ENCODE results near the gene PRM1. TPM values are rescaled to one million over a fixed set of nuclear protein-coding genes. Genes with fewer than 3 reads are reported as not detected.
"Not testable (repeated sequence)": the region's sequence is repeated elsewhere in the genome, so short reads cannot be mapped to it uniquely, and the experiment has no call there.

The PRM1 gene
- total RNA-seq, 2 donors from 2014 or later = not detected

- TF ChIP-seq CTCF (IDR thresholded peaks at IDR 0.05) = no peak
- Histone ChIP-seq H3K9ac (ENCODE audit: low read depth in 2 of 2, low read length in 2 of 2) (no peak overlapping the region), H3K9me3 (no peaks in the 10 kb centered on the region), H3K4me1 (no peaks in the 10 kb centered on the region), H3K4me3 (no peak overlapping the region), H3K27me3 (no peaks in the 10 kb centered on the region), H3K36me3 (no peaks in the 10 kb centered on the region), H3K27ac (no peak overlapping the region)
- intact Hi-C loops (cut with DNase I) = no loop called here
- no peak for DNase-seq
Measured at GRCh38 chr16:11290102-11290893, 9.2 kb upstream of the PRM1 start.

GRCh38 chr16:11289696-11290095 is 8.6 kb upstream of the PRM1 start:
- DNase-seq; H3K9me3 ChIP-seq; H3K27ac ChIP-seq; H3K9ac ChIP-seq (ENCODE audit: low read depth in 2 of 2, low read length in 2 of 2); H3K4me3 ChIP-seq; H3K27me3 ChIP-seq; intact Hi-C loops (cut with DNase I); H3K4me1 ChIP-seq; H3K36me3 ChIP-seq: not testable (repeated sequence)

GRCh38 chr16:11289202-11289601 is 8.1 kb upstream of the PRM1 start:
- intact Hi-C loops (cut with DNase I) = no loop called here

GRCh38 chr16:11285842-11286241 is 4.7 kb upstream of the PRM1 start:
- Histone ChIP-seq H3K4me3 (no peak overlapping the region), H3K9me3 (no peaks in the 10 kb centered on the region), H3K36me3 (no peaks in the 10 kb centered on the region), H3K9ac (ENCODE audit: low read depth in 2 of 2, low read length in 2 of 2) (no peak overlapping the region), H3K27me3 (no peaks in the 10 kb centered on the region), H3K27ac (no peak overlapping the region), H3K4me1 (no peaks in the 10 kb centered on the region)
- DNase-seq = no peak
- intact Hi-C loops (cut with DNase I) = no loop called here
- TF ChIP-seq CTCF (IDR thresholded peaks at IDR 0.05) = no peak

More at GRCh38 chr16:11289202-11289601, 8.1 kb upstream of the PRM1 start:
- no peak overlapping the region for H3K9ac ChIP-seq (ENCODE audit: low read depth in 2 of 2, low read length in 2 of 2)
- H3K4me3 ChIP-seq = no peak overlapping the region
- H3K27me3 ChIP-seq = no peaks in the 10 kb centered on the region
- no peak for TF ChIP-seq CTCF (IDR thresholded peaks at IDR 0.05)
- no peak for DNase-seq
- H3K27ac ChIP-seq = no peak overlapping the region
- H3K36me3 ChIP-seq = no peaks in the 10 kb centered on the region
- no peaks in the 10 kb centered on the region for H3K4me1 ChIP-seq
- no peaks in the 10 kb centered on the region for H3K9me3 ChIP-seq

GRCh38 chr16:11283820-11284248 is 2.7 kb upstream of the PRM1 start:
- DNase-seq = no peak
- Histone ChIP-seq H3K9ac (ENCODE audit: low read depth in 2 of 2, low read length in 2 of 2) (no peak overlapping the region), H3K9me3 (no peaks in the 10 kb centered on the region), H3K4me1 (no peaks in the 10 kb centered on the region), H3K27me3 (no peaks in the 10 kb centered on the region), H3K36me3 (no peaks in the 10 kb centered on the region), H3K27ac (no peak overlapping the region), H3K4me3 (no peak overlapping the region)
- intact Hi-C loops (cut with DNase I) = no loop called here
- no peak for TF ChIP-seq CTCF (IDR thresholded peaks at IDR 0.05)
